Keratinocyte (primary cell): ENCODE measurements around the gene NUP214. TPM values are rescaled to one million over a fixed set of nuclear protein-coding genes. Genes with fewer than 3 reads are reported as not detected.

Experiments used
- DNase-seq: peaks from one replicate; pipeline ENCODE4 v3.0.0-alpha.2; 2011; ENCODE audit warnings: low read depth, missing footprints, low spot score
- FAIRE-seq: peaks from 2 replicates; lab custom pipeline; 2011; peaks lifted over from hg19 to GRCh38; lab: Jason Lieb, UNC
- H2AFZ ChIP-seq: 2 replicates; pipeline ENCODE4 v1.6.0; 2012; ENCODE audit warnings: low read length, control low read depth, inconsistent platforms; ENCODE audit not compliant: control insufficient read depth
- H3K27ac ChIP-seq: 2 replicates; pipeline ENCODE4 v1.5.1; 2011; ENCODE audit warnings: low read length; ENCODE audit not compliant: control insufficient read depth, insufficient read depth
- H3K27me3 ChIP-seq: 3 replicates; pipeline ENCODE4 v1.6.0; 2011; ENCODE audit warnings: low read length; ENCODE audit not compliant: control insufficient read depth, insufficient read depth; ENCODE audit errors: extremely low read depth
- H3K36me3 ChIP-seq, 2 experiments: 2 replicates in 1 of 2; 3 replicates in 1 of 2; pipeline ENCODE4 v1.5.1; 2011; ENCODE audit warnings: low read length in 2 of 2, mild to moderate bottlenecking in 1 of 2; ENCODE audit not compliant: control insufficient read depth in 2 of 2, insufficient read depth in 2 of 2; ENCODE audit errors: extremely low read depth in 1 of 2
- H3K4me1 ChIP-seq: 3 replicates; pipeline ENCODE4 v1.5.1; 2011; ENCODE audit warnings: low read length; ENCODE audit not compliant: control insufficient read depth, insufficient read depth; ENCODE audit errors: extremely low read depth
- H3K4me2 ChIP-seq: 3 replicates; pipeline ENCODE4 v1.6.0; 2011; ENCODE audit warnings: low read depth, low read length; ENCODE audit not compliant: control insufficient read depth, insufficient read depth; ENCODE audit errors: extremely low read depth
- H3K4me3 ChIP-seq, 3 experiments: fragments of 200-600 bp in 1 of 3; sonication (generic) in 1 of 3; 2 replicates in 2 of 3; 3 replicates in 1 of 3; pipeline ENCODE4 v1.5.1; 2011 to 2016; ENCODE audit warnings: low read length in 3 of 3, mild to moderate bottlenecking in 3 of 3, control low read depth in 2 of 3, inconsistent platforms in 1 of 3, low read depth in 1 of 3, mixed read lengths in 1 of 3, mixed run types in 1 of 3, moderate library complexity in 1 of 3; ENCODE audit not compliant: control insufficient read depth in 2 of 3, insufficient read depth in 2 of 3; ENCODE audit errors: extremely low read depth in 1 of 3
- H3K79me2 ChIP-seq: 2 replicates; pipeline ENCODE4 v1.6.0; 2012; ENCODE audit warnings: low read length; ENCODE audit not compliant: control insufficient read depth, insufficient read depth
- H3K9ac ChIP-seq: 3 replicates; pipeline ENCODE4 v1.6.0; 2011; ENCODE audit warnings: low read length; ENCODE audit not compliant: control insufficient read depth, insufficient read depth; ENCODE audit errors: extremely low read depth
- H3K9me1 ChIP-seq: 3 replicates; pipeline ENCODE4 v1.6.0; 2011; ENCODE audit warnings: low read length; ENCODE audit not compliant: control insufficient read depth, insufficient read depth; ENCODE audit errors: extremely low read depth
- H3K9me3 ChIP-seq: 2 replicates; pipeline ENCODE4 v1.5.1; 2012; ENCODE audit warnings: low read depth, low read length; ENCODE audit not compliant: control insufficient read depth
- H4K20me1 ChIP-seq: 3 replicates; pipeline ENCODE4 v1.6.0; 2011; ENCODE audit warnings: low read length; ENCODE audit not compliant: control insufficient read depth, insufficient read depth; ENCODE audit errors: extremely low read depth
- CTCF ChIP-seq, 3 experiments: IDR thresholded peaks in 1 of 3; conservative IDR thresholded peaks in 1 of 3; optimal IDR thresholded peaks in 1 of 3; 2 replicates in 2 of 3; 3 replicates in 1 of 3; pipeline versions ENCODE3 to v1.5.1; 2011; ENCODE audit warnings: low read length in 3 of 3, mild to moderate bottlenecking in 3 of 3, moderate library complexity in 2 of 3, control low read depth in 1 of 3, inconsistent platforms in 1 of 3; ENCODE audit not compliant: insufficient read depth in 2 of 3; ENCODE audit errors: extremely low read depth in 1 of 3
- EZH2 ChIP-seq: IDR thresholded peaks from one replicate; pipeline ENCODE4 v1.6.1; 2012; ENCODE audit warnings: inconsistent platforms, mild to moderate bottlenecking, low read length, moderate library complexity
- dilution Hi-C: fragments of 300-500 bp; cut with MboI; formaldehyde crosslinking; loops from one replicate; pipeline ENCODE4 v1.7.0; 2020; ENCODE audit warnings: low sequenced_read_pairs; ENCODE audit not compliant: extremely low pct_ligation_motif_present
- polyA plus RNA-seq, 5 experiments: library from polyadenylated mRNA; depleted of rRNA in 3 of 5; stranded (reverse) in 3 of 5; stranded (forward) in 1 of 5; unstranded in 1 of 5; fragments of >200 nt; gene quantifications; 1 replicate in 1 of 5; 2 replicates in 3 of 5; 3 replicates in 1 of 5; pipeline versions ENCODE4 v1.2.1 to v1.2.3, GENCODE V29; 2011 to 2012; ENCODE audit warnings: missing spikeins in 2 of 5, low read depth in 1 of 5, low replicate concordance in 1 of 5

Gene NUP214
- polyA plus RNA-seq, 1 donor (not counting 4 experiments of a cell fraction or from before 2014, with no cell fraction given) = 7.3 TPM

- H3K9me1 ChIP-seq = no peaks in the 10 kb centered on the region
- FAIRE-seq (no peak), DNase-seq (no peak)
- H3K9me3 ChIP-seq = no peaks in the 10 kb centered on the region
- H3K4me2 ChIP-seq = no peak overlapping the region
- H3K27ac ChIP-seq = no peak overlapping the region
- no peaks in the 10 kb centered on the region for H3K27me3 ChIP-seq
- TF ChIP-seq EZH2 = no peak
- no peak for TF ChIP-seq CTCF (optimal IDR thresholded peaks at IDR 0.05 in 1 of 3, IDR thresholded peaks at IDR 0.05 in 1 of 3, conservative IDR thresholded peaks at IDR 0.05 in 1 of 3; ENCODE audit: extremely low read depth in 1 of 3, insufficient read depth in 2 of 3, low read length in 3 of 3)
- dilution Hi-C loops = no loop called here
- H2AFZ ChIP-seq = no peak overlapping the region
- H3K4me3 ChIP-seq = no peak overlapping the region
- peaks cover 21 to 32% of the 10 kb centered on the region in 2 experiments for H3K36me3 ChIP-seq
- H3K4me1 ChIP-seq = no peaks in the 10 kb centered on the region
- H3K9ac ChIP-seq = no peak overlapping the region
- H4K20me1 ChIP-seq = no peaks in the 10 kb centered on the region
- H3K79me2 ChIP-seq = no peaks in the 10 kb centered on the region
Measured at GRCh38 chr9:131228988-131229387, 103.6 kb downstream of the NUP214 start.

- Histone ChIP-seq H3K79me2 (no peaks in the 10 kb centered on the region), H3K9ac (no peak overlapping the region), H4K20me1 (no peaks in the 10 kb centered on the region), H3K9me3 (no peaks in the 10 kb centered on the region), H3K9me1 (no peaks in the 10 kb centered on the region), H3K4me2 (no peak overlapping the region), H3K4me3 (no peak overlapping the region), H3K4me1 (peaks cover 10% of the 10 kb centered on the region), H3K36me3 (peaks cover 20 to 37% of the 10 kb centered on the region in 2 experiments), H3K27me3 (no peaks in the 10 kb centered on the region), H2AFZ (no peak overlapping the region), H3K27ac (no peak overlapping the region)
- no peak for FAIRE-seq
- DNase-seq = no peak
- dilution Hi-C loops = no loop called here
- no peak for TF ChIP-seq CTCF (optimal IDR thresholded peaks at IDR 0.05 in 1 of 3, IDR thresholded peaks at IDR 0.05 in 1 of 3, conservative IDR thresholded peaks at IDR 0.05 in 1 of 3; ENCODE audit: extremely low read depth in 1 of 3, insufficient read depth in 2 of 3, low read length in 3 of 3)
- no peak for TF ChIP-seq EZH2
Measured at GRCh38 chr9:131233556-131233955, 108.2 kb downstream of the NUP214 start.
